Liver (tissue), 9 donors: ENCODE data around the gene ASCC1. TPM values are rescaled to one million over a fixed set of nuclear protein-coding genes. Genes with fewer than 3 reads are reported as not detected.

Experiments used
- DNase-seq: peaks from one replicate; pipeline ENCODE4 v3.0.0-alpha.2; 2017; ENCODE audit warnings: low spot score
- H3K27ac ChIP-seq, 2 donors: one replicate each; pipeline ENCODE4 v1.7.0; 2013; ENCODE audit warnings: inconsistent platforms in 2 of 2, low read length in 2 of 2, control low read depth in 1 of 2, low read depth in 1 of 2, mild to moderate bottlenecking in 1 of 2
- H3K27me3 ChIP-seq, 4 donors: one replicate each; pipeline versions ENCODE4 v1.6.1 to v1.7.0; 2013; ENCODE audit warnings: low read length in 3 of 4, inconsistent platforms in 1 of 4, mild to moderate bottlenecking in 1 of 4, moderate library complexity in 1 of 4; ENCODE audit not compliant: control insufficient read depth in 4 of 4, insufficient read depth in 4 of 4
- H3K36me3 ChIP-seq, 4 donors: one replicate each; pipeline versions ENCODE4 v1.6.1 to v1.7.0; 2013; ENCODE audit warnings: low read length in 3 of 4, mild to moderate bottlenecking in 3 of 4, low read depth in 1 of 4, moderate library complexity in 1 of 4; ENCODE audit not compliant: control insufficient read depth in 4 of 4, insufficient read depth in 3 of 4
- H3K4me1 ChIP-seq, 4 donors: one replicate each; pipeline versions ENCODE4 v1.6.1 to v1.7.0; 2013; ENCODE audit warnings: low read length in 3 of 4, mild to moderate bottlenecking in 3 of 4, moderate library complexity in 1 of 4; ENCODE audit not compliant: control insufficient read depth in 4 of 4, insufficient read depth in 4 of 4
- H3K4me3 ChIP-seq, 3 donors: one replicate each; pipeline versions ENCODE4 v1.6.1 to v1.7.0; 2013; ENCODE audit warnings: low read length in 3 of 3, control low read depth in 1 of 3, low read depth in 1 of 3, mild to moderate bottlenecking in 1 of 3
- H3K9ac ChIP-seq, 2 donors: one replicate each; pipeline ENCODE4 v1.7.0; 2013; ENCODE audit warnings: low read length in 2 of 2, mild to moderate bottlenecking in 2 of 2, moderate library complexity in 2 of 2, control low read depth in 1 of 2, low read depth in 1 of 2
- H3K9me3 ChIP-seq, 4 donors: one replicate each; pipeline versions ENCODE4 v1.6.1 to v1.7.0; 2013; ENCODE audit warnings: low read length in 3 of 4; ENCODE audit not compliant: control insufficient read depth in 4 of 4
- FOXA1 ChIP-seq: IDR thresholded peaks from 2 replicates; pipeline ENCODE4 v1.6.1; 2016; ENCODE audit warnings: antibody characterized with exemption
- FOXA2 ChIP-seq: IDR thresholded peaks from 2 replicates; pipeline ENCODE4 v1.6.1; 2016; ENCODE audit warnings: antibody characterized with exemption
- GABPA ChIP-seq, 2 donors: IDR thresholded peaks in 1 of 2; conservative IDR thresholded peaks in 1 of 2; 2 replicates each; pipeline ENCODE4 v1.6.1; 2016; ENCODE audit warnings: antibody characterized with exemption in 2 of 2, mild to moderate bottlenecking in 1 of 2, moderate library complexity in 1 of 2
- HNF4A ChIP-seq, 2 donors: conservative IDR thresholded peaks; 2 replicates each; pipeline ENCODE4 v1.6.1; 2016; ENCODE audit warnings: antibody characterized with exemption in 2 of 2, mild to moderate bottlenecking in 2 of 2
- JUND ChIP-seq, 2 donors: IDR thresholded peaks; 2 replicates each; pipeline ENCODE4 v1.6.1; 2016; ENCODE audit warnings: antibody characterized with exemption in 2 of 2
- RXRA ChIP-seq, 2 donors: IDR thresholded peaks; 2 replicates each; pipeline ENCODE4 v1.6.1; 2017 to 2018; ENCODE audit warnings: antibody characterized with exemption in 2 of 2, mild to moderate bottlenecking in 1 of 2
- SP1 ChIP-seq: IDR thresholded peaks from 2 replicates; pipeline ENCODE4 v1.6.1; 2018; ENCODE audit warnings: antibody characterized with exemption, mild to moderate bottlenecking
- TAF1 ChIP-seq: conservative IDR thresholded peaks from 2 replicates; pipeline ENCODE4 v1.6.1; 2016; ENCODE audit warnings: antibody characterized with exemption, mild to moderate bottlenecking
- WGBS: extraction: QIAGEN DNeasy Blood & Tissue Kit; methylation state at CpG from one replicate; pipeline ENCODE4 v1.1.7; 2013; 5-methylcytosine and 5-hydroxymethylcytosine counted together
- polyA plus RNA-seq, 2 donors: library from polyadenylated mRNA; stranded (reverse) in 1 of 2; unstranded in 1 of 2; fragments of 200-250 nt in 1 of 2; fragments of >200 nt in 1 of 2; fragmentation: Nextera tagmentation in 1 of 2; extraction: Ambion mirVana in 1 of 2; gene quantifications; one replicate each; pipeline versions ENCODE4 v1.2.1 to v1.2.3, GENCODE V29; 2013 to 2015
- total RNA-seq, 2 donors: library from RNA; depleted of rRNA; stranded (reverse); fragments of >200 nt; gene quantifications; one replicate each; pipeline ENCODE4 v1.2.3, GENCODE V29; 2014
- TF ChIP-seq, protein P1 (sequence below): IDR thresholded peaks from 2 replicates; pipeline ENCODE4 v1.6.1; 2016; ENCODE audit warnings: antibody characterized with exemption
- TF ChIP-seq, protein P2 (sequence below): IDR thresholded peaks from 2 replicates; pipeline ENCODE4 v1.6.1; 2016; ENCODE audit warnings: antibody characterized with exemption, mild to moderate bottlenecking
- TF ChIP-seq, protein P3 (sequence below): IDR thresholded peaks from 2 replicates; pipeline ENCODE4 v1.6.1; 2016; ENCODE audit warnings: antibody characterized with exemption
- TF ChIP-seq, protein P4 (sequence below): IDR thresholded peaks from 2 replicates; pipeline ENCODE4 v1.6.1; 2016; ENCODE audit warnings: antibody characterized with exemption
- TF ChIP-seq, protein P5 (sequence below): fragments of 150-350 bp; IDR thresholded peaks from 2 replicates; pipeline ENCODE4 v1.5.1; 2017; ENCODE audit warnings: improper control_type of control experiment, low read depth, low read length; ENCODE audit not compliant: missing input control
- donor health status: healthy.
- donor health status: healthy.
- donor health status: healthy.
- donor health status: healthy.
- donor health status: healthy.

Gene ASCC1
- total and polyA plus RNA-seq, 4 donors: 6.9 to 13.9 (median 10.2) TPM

DNA sequence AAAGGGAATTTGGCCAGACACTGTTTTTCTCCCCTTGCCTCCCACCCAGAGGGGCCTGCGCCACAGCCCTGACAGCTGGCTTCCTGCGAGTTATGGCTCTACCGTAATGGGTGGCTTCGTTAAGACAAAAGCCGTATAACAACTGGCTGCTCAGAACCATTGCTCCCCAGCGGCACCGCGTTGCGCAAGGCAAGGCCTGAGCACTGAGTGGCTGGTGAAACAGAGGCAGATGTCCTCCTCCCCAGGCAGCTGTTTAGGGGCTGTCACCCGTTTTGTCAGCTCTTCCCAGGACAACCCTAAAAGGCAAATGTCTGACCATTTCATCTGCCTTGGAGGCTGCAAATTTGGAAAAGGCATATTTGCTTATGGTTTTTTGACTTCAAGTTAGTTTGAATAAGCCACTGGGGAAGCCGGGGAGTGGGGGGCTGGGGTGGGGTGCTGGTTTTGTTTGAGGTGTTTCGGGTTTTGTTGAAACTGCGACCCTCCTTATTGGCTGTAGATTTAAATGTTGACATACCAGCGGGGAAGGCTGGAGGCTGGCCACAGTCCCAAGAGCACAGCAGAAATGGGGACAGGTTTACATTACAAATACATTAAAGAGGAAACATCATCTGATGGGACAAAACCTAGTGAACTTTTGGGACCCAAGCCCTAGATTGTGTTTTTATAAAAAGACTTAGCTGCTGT lies 127.0 kb downstream of the ASCC1 start:
- no peaks in the 10 kb centered on the region for H3K36me3 ChIP-seq
- TF ChIP-seq SP1: no peak
- TF ChIP-seq, protein P1, sequence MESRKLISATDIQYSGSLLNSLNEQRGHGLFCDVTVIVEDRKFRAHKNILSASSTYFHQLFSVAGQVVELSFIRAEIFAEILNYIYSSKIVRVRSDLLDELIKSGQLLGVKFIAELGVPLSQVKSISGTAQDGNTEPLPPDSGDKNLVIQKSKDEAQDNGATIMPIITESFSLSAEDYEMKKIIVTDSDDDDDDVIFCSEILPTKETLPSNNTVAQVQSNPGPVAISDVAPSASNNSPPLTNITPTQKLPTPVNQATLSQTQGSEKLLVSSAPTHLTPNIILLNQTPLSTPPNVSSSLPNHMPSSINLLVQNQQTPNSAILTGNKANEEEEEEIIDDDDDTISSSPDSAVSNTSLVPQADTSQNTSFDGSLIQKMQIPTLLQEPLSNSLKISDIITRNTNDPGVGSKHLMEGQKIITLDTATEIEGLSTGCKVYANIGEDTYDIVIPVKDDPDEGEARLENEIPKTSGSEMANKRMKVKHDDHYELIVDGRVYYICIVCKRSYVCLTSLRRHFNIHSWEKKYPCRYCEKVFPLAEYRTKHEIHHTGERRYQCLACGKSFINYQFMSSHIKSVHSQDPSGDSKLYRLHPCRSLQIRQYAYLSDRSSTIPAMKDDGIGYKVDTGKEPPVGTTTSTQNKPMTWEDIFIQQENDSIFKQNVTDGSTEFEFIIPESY: no peak
- TF ChIP-seq, protein P2, sequence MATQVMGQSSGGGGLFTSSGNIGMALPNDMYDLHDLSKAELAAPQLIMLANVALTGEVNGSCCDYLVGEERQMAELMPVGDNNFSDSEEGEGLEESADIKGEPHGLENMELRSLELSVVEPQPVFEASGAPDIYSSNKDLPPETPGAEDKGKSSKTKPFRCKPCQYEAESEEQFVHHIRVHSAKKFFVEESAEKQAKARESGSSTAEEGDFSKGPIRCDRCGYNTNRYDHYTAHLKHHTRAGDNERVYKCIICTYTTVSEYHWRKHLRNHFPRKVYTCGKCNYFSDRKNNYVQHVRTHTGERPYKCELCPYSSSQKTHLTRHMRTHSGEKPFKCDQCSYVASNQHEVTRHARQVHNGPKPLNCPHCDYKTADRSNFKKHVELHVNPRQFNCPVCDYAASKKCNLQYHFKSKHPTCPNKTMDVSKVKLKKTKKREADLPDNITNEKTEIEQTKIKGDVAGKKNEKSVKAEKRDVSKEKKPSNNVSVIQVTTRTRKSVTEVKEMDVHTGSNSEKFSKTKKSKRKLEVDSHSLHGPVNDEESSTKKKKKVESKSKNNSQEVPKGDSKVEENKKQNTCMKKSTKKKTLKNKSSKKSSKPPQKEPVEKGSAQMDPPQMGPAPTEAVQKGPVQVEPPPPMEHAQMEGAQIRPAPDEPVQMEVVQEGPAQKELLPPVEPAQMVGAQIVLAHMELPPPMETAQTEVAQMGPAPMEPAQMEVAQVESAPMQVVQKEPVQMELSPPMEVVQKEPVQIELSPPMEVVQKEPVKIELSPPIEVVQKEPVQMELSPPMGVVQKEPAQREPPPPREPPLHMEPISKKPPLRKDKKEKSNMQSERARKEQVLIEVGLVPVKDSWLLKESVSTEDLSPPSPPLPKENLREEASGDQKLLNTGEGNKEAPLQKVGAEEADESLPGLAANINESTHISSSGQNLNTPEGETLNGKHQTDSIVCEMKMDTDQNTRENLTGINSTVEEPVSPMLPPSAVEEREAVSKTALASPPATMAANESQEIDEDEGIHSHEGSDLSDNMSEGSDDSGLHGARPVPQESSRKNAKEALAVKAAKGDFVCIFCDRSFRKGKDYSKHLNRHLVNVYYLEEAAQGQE: no peak
- no peak for TF ChIP-seq JUND (IDR thresholded peaks at IDR 0.05)
- TF ChIP-seq, protein P3, sequence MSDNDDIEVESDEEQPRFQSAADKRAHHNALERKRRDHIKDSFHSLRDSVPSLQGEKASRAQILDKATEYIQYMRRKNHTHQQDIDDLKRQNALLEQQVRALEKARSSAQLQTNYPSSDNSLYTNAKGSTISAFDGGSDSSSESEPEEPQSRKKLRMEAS: no peak
- no peak for TF ChIP-seq TAF1
- TF ChIP-seq RXRA (IDR thresholded peaks at IDR 0.05): no peak
- TF ChIP-seq, protein P4, sequence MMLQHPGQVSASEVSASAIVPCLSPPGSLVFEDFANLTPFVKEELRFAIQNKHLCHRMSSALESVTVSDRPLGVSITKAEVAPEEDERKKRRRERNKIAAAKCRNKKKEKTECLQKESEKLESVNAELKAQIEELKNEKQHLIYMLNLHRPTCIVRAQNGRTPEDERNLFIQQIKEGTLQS: no peak
- TF ChIP-seq, protein P5, sequence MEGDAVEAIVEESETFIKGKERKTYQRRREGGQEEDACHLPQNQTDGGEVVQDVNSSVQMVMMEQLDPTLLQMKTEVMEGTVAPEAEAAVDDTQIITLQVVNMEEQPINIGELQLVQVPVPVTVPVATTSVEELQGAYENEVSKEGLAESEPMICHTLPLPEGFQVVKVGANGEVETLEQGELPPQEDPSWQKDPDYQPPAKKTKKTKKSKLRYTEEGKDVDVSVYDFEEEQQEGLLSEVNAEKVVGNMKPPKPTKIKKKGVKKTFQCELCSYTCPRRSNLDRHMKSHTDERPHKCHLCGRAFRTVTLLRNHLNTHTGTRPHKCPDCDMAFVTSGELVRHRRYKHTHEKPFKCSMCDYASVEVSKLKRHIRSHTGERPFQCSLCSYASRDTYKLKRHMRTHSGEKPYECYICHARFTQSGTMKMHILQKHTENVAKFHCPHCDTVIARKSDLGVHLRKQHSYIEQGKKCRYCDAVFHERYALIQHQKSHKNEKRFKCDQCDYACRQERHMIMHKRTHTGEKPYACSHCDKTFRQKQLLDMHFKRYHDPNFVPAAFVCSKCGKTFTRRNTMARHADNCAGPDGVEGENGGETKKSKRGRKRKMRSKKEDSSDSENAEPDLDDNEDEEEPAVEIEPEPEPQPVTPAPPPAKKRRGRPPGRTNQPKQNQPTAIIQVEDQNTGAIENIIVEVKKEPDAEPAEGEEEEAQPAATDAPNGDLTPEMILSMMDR: no peak
- H3K9ac ChIP-seq: no peak overlapping the region
- H3K27me3 ChIP-seq: peaks cover 0 to 4% (median 1%) of the 10 kb centered on the region in 4 donors
- no peak overlapping the region for H3K27ac ChIP-seq
- H3K4me3 ChIP-seq: no peak overlapping the region
- H3K9me3 ChIP-seq: no peaks in the 10 kb centered on the region
- 53% methylated on average over 14 of the region's 14 CpGs for WGBS
- H3K4me1 ChIP-seq: peaks cover 5 to 20% (median 10%) of the 10 kb centered on the region in 4 donors
- DNase-seq: no peak

DNA sequence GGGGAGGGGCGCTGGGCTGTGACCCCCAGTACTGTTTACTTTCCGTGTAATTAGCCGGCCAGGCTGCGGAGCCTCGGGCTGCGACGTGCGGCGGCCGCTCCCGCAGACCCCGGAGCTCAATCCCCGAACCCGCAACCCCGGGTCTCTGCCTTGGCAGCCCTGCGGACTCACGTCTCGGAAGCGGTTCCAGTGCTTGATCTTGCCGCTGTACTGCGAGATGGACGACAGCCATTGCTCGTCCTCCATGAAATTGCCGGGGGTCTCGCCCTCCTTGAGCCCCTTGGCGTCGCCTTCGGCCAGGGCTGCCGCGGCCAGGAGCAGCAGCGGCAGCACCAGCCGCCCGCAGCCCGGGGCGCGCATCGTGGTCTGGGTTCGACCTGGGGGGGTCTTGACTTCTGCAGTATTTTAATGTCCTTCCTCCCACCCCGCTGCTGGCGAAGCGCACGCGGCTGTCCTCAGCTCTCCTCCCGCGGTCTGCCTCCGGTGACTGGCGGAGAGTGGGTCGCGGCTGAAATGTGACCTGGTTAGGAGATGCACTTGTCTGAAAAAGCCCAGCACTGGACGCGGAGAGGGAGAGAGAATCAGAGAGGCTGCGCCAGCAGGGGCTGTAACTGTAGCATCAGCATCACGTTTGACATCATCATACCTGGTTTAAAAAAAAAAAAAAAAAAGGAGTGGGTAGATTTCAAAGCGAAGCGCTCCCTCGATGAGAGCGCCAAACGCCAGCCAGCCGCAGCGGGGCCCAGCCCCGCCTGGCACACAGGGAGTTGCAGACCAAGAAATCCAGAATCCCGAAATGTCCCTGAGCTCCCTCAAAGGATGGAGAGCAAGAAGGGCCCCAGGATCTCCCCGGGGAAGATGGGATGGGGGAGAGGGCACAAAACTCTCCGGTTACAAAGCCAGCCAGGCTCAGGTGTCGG lies 127.8 kb downstream of the ASCC1 start, which contains the start of gene SPOCK2:
Gene SPOCK2, minus strand, starts transcription at position 583 of the 920 bp plus-strand sequence. Its CDS starts 223 bp downstream, at position 360.
- peak within 1 kb of the TSS in 1 of 2 donors; percentile 54 for H3K27ac ChIP-seq
- peaks cover 0 to 4% (median 1%) of the 10 kb centered on the region in 4 donors for H3K27me3 ChIP-seq
- WGBS: 8% methylated on average over 65 of the region's 65 CpGs
- H3K9me3 ChIP-seq: no peaks in the 10 kb centered on the region
- no peaks in the 10 kb centered on the region for H3K36me3 ChIP-seq
- no peak for DNase-seq
- H3K9ac ChIP-seq: no peak within 1 kb of the TSS
- peak within 1 kb of the TSS in 2 of 3 donors; percentile 26 to 27 for H3K4me3 ChIP-seq
- peaks cover 5 to 20% (median 10%) of the 10 kb centered on the region in 4 donors for H3K4me1 ChIP-seq
- TF ChIP-seq, protein P5: no peak
- TF ChIP-seq HNF4A (conservative IDR thresholded peaks at IDR 0.05): no peak
- TF ChIP-seq FOXA1: no peak
- TF ChIP-seq FOXA2: no peak
- TF ChIP-seq TAF1: no peak
- TF ChIP-seq, protein P3: no peak
- TF ChIP-seq GABPA (IDR thresholded peaks at IDR 0.05 in 1 of 2, conservative IDR thresholded peaks at IDR 0.05 in 1 of 2): no peak
- TF ChIP-seq, protein P2: no peak
